GM12878 (cell line): ENCODE measurements around the gene TNRC18. TPM values are rescaled to one million over a fixed set of nuclear protein-coding genes. Genes with fewer than 3 reads are reported as not detected.

ENCODE experiments used
- ATAC-seq: fragments of 200-7000 bp; cut with Tn5 transposase; 3 replicates; pipeline ENCODE4 v1.9.1; 2020; ENCODE audit warnings: mild to moderate bottlenecking, moderate library complexity
- BruUV-seq: library from RNA; stranded (reverse); fragments of 400-500 nt; replicated peaks from 2 replicates; lab custom pipeline; 2021; lab: Mats Ljungman, UMichigan
- CTCF ChIA-PET: fragments of 300-600 bp; sonication (Branson Sonifier 250); formaldehyde crosslinking; extraction: SDS; loops from one replicate; lab custom pipeline; 2021; ENCODE audit warnings: inconsistent platforms; lab: Yijun Ruan, JAX
- POLR2A ChIA-PET: fragments of 350-600 bp; formaldehyde crosslinking; extraction: SDS; loops from one replicate; lab custom pipeline; 2021; ENCODE audit warnings: inconsistent platforms; lab: Charles Lee
- RAD21 ChIA-PET: fragments of 300-600 bp; sonication (Branson Sonifier 250); formaldehyde crosslinking; loops from one replicate; lab custom pipeline; 2023; ENCODE audit warnings: antibody characterized with exemption; ENCODE audit not compliant: unreplicated experiment; lab: Charles Lee
- SMC1A ChIA-PET: fragments of 300-600 bp; sonication (Branson Sonifier 250); formaldehyde crosslinking; loops from one replicate; lab custom pipeline; 2023; ENCODE audit not compliant: unreplicated experiment, uncharacterized antibody; lab: Charles Lee
- DNase-seq: peaks from one replicate; pipeline ENCODE4 v3.0.0-alpha.2; 2011; ENCODE audit warnings: low read depth, low spot score
- FAIRE-seq: peaks from 3 replicates; lab custom pipeline; 2011; peaks lifted over from hg19 to GRCh38; lab: Jason Lieb, UNC
- H2AFZ ChIP-seq: 2 replicates; pipeline ENCODE4 v1.6.0; 2011; ENCODE audit warnings: low read depth, low read length, control low read depth; ENCODE audit not compliant: control insufficient read depth
- H3K27ac ChIP-seq: 2 replicates; pipeline ENCODE4 v1.5.1; 2011; ENCODE audit warnings: control low read depth; ENCODE audit not compliant: control insufficient read depth, insufficient read depth
- H3K27me3 ChIP-seq, 2 experiments: replicated peaks in 1 of 2; 2 replicates each; pipeline versions ENCODE4 v1.6.0 to v1.6.1; 2011; ENCODE audit warnings: low read length in 1 of 2; ENCODE audit not compliant: control insufficient read depth in 2 of 2, insufficient read depth in 2 of 2
- H3K36me3 ChIP-seq, 2 experiments: 2 replicates each; pipeline ENCODE4 v1.5.1; 2011; ENCODE audit warnings: low read length in 1 of 2; ENCODE audit not compliant: control insufficient read depth in 2 of 2, insufficient read depth in 2 of 2
- H3K4me1 ChIP-seq: 2 replicates; pipeline ENCODE4 v1.6.1; 2011; ENCODE audit warnings: mild to moderate bottlenecking, low read length, moderate library complexity, mixed read lengths; ENCODE audit not compliant: control insufficient read depth, insufficient read depth
- H3K4me2 ChIP-seq: 2 replicates; pipeline ENCODE4 v1.6.0; 2011; ENCODE audit warnings: control low read depth; ENCODE audit not compliant: control insufficient read depth, insufficient read depth
- H3K4me3 ChIP-seq: fragments of 200-600 bp; sonication (generic); 2 replicates; pipeline ENCODE4 v1.5.1; 2016
- H3K79me2 ChIP-seq: 2 replicates; pipeline ENCODE4 v1.6.0; 2011; ENCODE audit warnings: low read length; ENCODE audit not compliant: control insufficient read depth, insufficient read depth
- H3K9ac ChIP-seq: 2 replicates; pipeline ENCODE4 v1.8.0; 2011; ENCODE audit warnings: low read length, control low read depth, mixed read lengths; ENCODE audit not compliant: control insufficient read depth, insufficient read depth
- H3K9me3 ChIP-seq: replicated peaks from 3 replicates; pipeline ENCODE4 v1.5.1; 2011; ENCODE audit warnings: mild to moderate bottlenecking, low read length; ENCODE audit not compliant: control insufficient read depth, insufficient read depth
- H4K20me1 ChIP-seq: 2 replicates; pipeline ENCODE4 v1.6.0; 2011; ENCODE audit not compliant: control insufficient read depth, insufficient read depth
- EZH2 ChIP-seq: IDR thresholded peaks from 2 replicates; pipeline ENCODE4 v1.6.1; 2012; ENCODE audit warnings: low read depth, mild to moderate bottlenecking, control low read depth, inconsistent platforms, low read length, borderline replicate concordance; ENCODE audit not compliant: control insufficient read depth
- NFYB ChIP-seq: IDR thresholded peaks from 2 replicates; pipeline ENCODE4 v1.6.1; 2011; ENCODE audit warnings: low read depth, mild to moderate bottlenecking, low read length, improper control_type of control experiment, moderate library complexity; ENCODE audit not compliant: insufficient read depth
- RAD51 ChIP-seq: fragments of 450-650 bp; IDR thresholded peaks from 2 replicates; pipeline ENCODE4 v1.6.1; 2016; ENCODE audit warnings: moderate library complexity, mild to moderate bottlenecking, inconsistent platforms
- WGBS: methylation state at CpG from one replicate; pipeline ENCODE4 v1.1.6; 2016; ENCODE audit warnings: low lambda C conversion rate; ENCODE audit not compliant: insufficient replicate concordance, insufficient coverage; ENCODE audit errors: missing lambda C conversion rate; 5-methylcytosine and 5-hydroxymethylcytosine counted together
- in situ Hi-C: fragments of 300-500 bp; cut with MboI; formaldehyde crosslinking; loops from 9 replicates; pipeline ENCODE4 v1.14.3; 2018; ENCODE audit warnings: mixed read lengths
- intact Hi-C: fragments of 100-400 bp; cut with micrococcal nuclease; formaldehyde crosslinking; loops from one replicate; pipeline ENCODE4 v1.14.2; 2022; ENCODE audit not compliant: unreplicated experiment
- polyA plus RNA-seq, 11 experiments: library from polyadenylated mRNA; depleted of rRNA in 4 of 11; unstranded in 6 of 11; stranded (reverse) in 5 of 11; fragments of >200 nt; fragmentation: Nextera tagmentation in 4 of 11; fragmentation: Illumina TruSeq in 1 of 11; extraction: Ambion mirVana in 4 of 11; extraction: Trizol in 1 of 11; gene quantifications; 1 replicate in 1 of 11; 2 replicates in 10 of 11; pipeline versions ENCODE4 v1.2.1 to v1.2.3, GENCODE V29; 2011 to 2016; ENCODE audit warnings: inconsistent platforms in 2 of 11, missing spikeins in 2 of 11, low read depth in 1 of 11
- total RNA-seq, 4 experiments: library from RNA; depleted of rRNA in 3 of 4; stranded (reverse); fragments of >200 nt in 3 of 4; fragmentation: Illumina TruSeq in 1 of 4; extraction: Trizol in 1 of 4; gene quantifications; 2 replicates each; pipeline versions ENCODE4 v1.2.1 to v1.2.3, GENCODE V29; 2013 to 2021

The TNRC18 gene
- total and polyA plus RNA-seq, 10 of the 15 experiments (the other 5 are each of a cell fraction or from before 2014, with no cell fraction given): 0.02 to 31.7 (median 5.4) TPM

GRCh38 chr7:5422396-5423305, 983 bp downstream of the TNRC18 start:
- RAD21 ChIA-PET: interaction anchor here (0.6 to 1.9 kb wide), 7 partner anchors 14 to 232 kb away, joined by 3 to 6 read pairs (median 3); partner anchors contain the start of gene WIPI2
- CTCF ChIA-PET: interaction anchor here (0.8 to 1.9 kb wide), 6 partner anchors 11 to 191 kb away, joined by 3 to 14 read pairs (median 6); no protein-coding TSS in a partner anchor
- DNase-seq (no peak), ATAC-seq (no peak), FAIRE-seq (no peak)
- no peaks in the 10 kb centered on the region for H3K9me3 ChIP-seq
- peak overlapping the region; percentile 52 for H3K4me2 ChIP-seq
- no TSS peak for BruUV-seq
- TF ChIP-seq RAD51 (no peak), EZH2 (0 out of 2 replicates have a peak, but pooled peaks have one; percentile 88), NFYB (no peak)
- WGBS: 7% methylated on average over 43 of the region's 56 CpGs
- in situ Hi-C loops (no loop called here), intact Hi-C loops (no loop called here)
- no peak overlapping the region for H3K9ac ChIP-seq
- POLR2A ChIA-PET: interaction anchor here (0.5 to 2.8 kb wide), 14 partner anchors 12 to 272 kb away, joined by 3 to 19 read pairs (median 4); no protein-coding TSS in a partner anchor
- H4K20me1 ChIP-seq: no peaks in the 10 kb centered on the region
- no peak overlapping the region for H3K27ac ChIP-seq
- H2AFZ ChIP-seq: no peak overlapping the region
- H3K4me3 ChIP-seq: peak overlapping the region; percentile 67
- H3K36me3 ChIP-seq: no peaks in the 10 kb centered on the region
- H3K4me1 ChIP-seq: peaks cover 10% of the 10 kb centered on the region
- SMC1A ChIA-PET: interaction anchor here (0.5 to 1.7 kb wide), 8 partner anchors 12 to 191 kb away, joined by 3 to 14 read pairs (median 4); no protein-coding TSS in a partner anchor
- no peaks in the 10 kb centered on the region for H3K79me2 ChIP-seq
- H3K27me3 ChIP-seq: peaks cover 37 to 68% of the 10 kb centered on the region in 2 experiments
